WI38 (cell line): ENCODE measurements around the gene TOR3A.

Experiments
- H3K4me3 ChIP-seq: 2 replicates; pipeline ENCODE4 v1.5.1; 2011; ENCODE audit warnings: low read depth, mild to moderate bottlenecking, control low read depth, low read length
- CTCF ChIP-seq: IDR thresholded peaks from 2 replicates; pipeline ENCODE4 v1.5.1; 2012; ENCODE audit warnings: low read depth, mild to moderate bottlenecking, control low read depth, low read length

Gene TOR3A

GRCh38 chr1:179080866-179081686, 794 bp upstream of the TOR3A start:
- no peak for TF ChIP-seq CTCF
- H3K4me3 ChIP-seq = peak overlapping the region; percentile 83

- TF ChIP-seq CTCF = no peak
- peak overlapping the region; percentile 83 for H3K4me3 ChIP-seq
These were observed 596 bp downstream of the TOR3A start for GRCh38 chr1:179082333-179082998.

DNA sequence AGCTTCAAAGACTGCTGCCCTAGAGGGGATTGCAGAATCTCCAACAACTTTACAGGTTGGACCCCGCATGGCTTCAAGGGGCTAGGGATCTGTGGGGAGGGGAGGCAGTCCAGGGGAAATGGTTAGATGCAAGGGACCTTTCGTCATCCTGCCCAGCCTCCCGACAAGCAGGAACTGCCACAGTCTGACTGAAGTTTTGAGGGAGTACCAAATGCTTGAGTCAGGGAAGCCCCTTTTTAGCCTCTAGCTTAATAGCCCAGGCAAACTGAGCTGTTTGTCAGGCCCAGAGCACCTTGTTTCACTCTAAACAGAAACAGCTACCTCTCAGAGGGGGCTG, 1.1 kb downstream of the TOR3A start:
- H3K4me3 ChIP-seq = peak overlapping the region; percentile 83
- TF ChIP-seq CTCF = no peak

DNA sequence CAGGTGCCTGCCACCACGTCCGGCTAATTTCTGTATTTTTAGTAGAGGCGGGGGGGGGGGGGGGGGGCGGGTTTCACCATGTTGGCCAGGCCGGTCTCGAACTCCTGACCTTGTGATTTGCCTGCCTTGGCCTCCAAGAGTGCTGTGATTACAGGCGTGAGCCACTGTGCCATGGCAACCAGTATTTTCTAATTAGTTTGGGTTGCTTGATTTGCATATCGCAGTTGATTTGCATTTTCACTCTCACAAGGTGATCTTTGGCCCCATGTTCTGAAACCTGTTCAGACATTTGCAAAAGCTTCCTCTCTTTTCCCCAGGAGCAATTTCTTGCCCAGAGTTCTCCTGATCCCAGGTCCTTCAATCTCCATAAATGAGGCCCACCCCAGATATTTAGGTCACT, 1.7 kb downstream of the TOR3A start:
- no peak for TF ChIP-seq CTCF
- H3K4me3 ChIP-seq = no peak overlapping the region

DNA sequence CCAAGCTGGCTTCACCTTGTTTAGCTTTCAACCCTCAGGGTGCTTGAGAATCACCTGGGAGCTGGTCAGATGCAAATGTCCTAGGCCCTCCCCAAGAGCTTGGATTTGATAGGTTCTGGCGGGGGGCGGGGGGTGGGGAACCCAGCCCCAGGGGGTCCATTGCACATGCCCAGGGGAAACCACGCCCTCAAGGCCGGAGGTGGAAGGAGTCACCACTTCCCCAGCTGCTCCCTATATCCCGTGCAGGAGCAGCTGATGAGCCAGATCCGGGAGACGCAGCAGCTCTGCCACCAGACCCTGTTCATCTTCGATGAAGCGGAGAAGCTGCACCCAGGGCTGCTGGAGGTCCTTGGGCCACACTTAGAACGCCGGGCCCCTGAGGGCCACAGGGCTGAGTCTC, 5.8 kb downstream of the TOR3A start:
- no peak overlapping the region for H3K4me3 ChIP-seq
- TF ChIP-seq CTCF = no peak

DNA sequence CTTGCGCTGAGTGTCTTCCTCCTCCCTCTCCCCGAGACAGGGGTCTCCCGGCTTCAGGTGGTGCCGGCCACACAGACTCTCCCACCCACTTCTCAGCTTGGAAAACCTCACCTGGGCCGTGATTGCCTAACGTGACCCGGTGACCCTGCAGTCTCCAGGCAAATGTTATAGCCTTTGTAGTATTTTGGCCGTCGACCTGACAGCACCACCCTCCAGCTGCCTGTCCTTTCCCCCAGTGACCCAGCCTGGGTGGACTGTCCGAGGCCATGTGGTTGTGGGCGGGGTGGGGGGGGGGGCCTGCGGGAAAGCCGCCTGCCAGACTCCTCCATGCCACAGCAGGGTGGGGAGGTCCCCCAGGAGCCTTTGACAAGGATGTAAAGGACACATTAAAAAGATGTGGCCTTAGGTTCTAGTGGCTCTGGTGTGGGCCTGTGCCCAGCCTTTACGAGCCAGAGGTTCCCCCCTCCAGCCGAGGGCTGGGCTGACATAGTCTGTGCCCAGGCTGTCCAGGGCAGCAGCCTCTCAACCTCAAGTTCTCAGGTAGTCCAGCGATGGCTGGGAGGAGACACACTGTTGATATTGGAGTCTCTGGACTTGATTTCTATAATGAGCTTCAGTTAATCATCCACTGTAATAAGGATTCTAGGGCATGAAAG, 8.1 kb downstream of the TOR3A start:
- TF ChIP-seq CTCF = no peak
- no peak overlapping the region for H3K4me3 ChIP-seq

GRCh38 chr1:179090522-179090921, 8.7 kb downstream of the TOR3A start:
- H3K4me3 ChIP-seq = no peak overlapping the region
- TF ChIP-seq CTCF = no peak
